Caco-2 (cell line): ENCODE results near the gene ASTN2. TPM values are rescaled to one million over a fixed set of nuclear protein-coding genes. Genes with fewer than 3 reads are reported as not detected.

Experiments
- BruUV-seq: library from RNA; stranded (reverse); fragments of 400-500 nt; replicated peaks from 2 replicates; lab custom pipeline; 2021; lab: Mats Ljungman, UMichigan
- CTCF ChIA-PET: fragments of 300-600 bp; sonication (Branson Sonifier 250); formaldehyde crosslinking; loops from one replicate; lab custom pipeline; 2022; ENCODE audit warnings: antibody characterized with exemption; lab: Charles Lee
- POLR2A ChIA-PET: fragments of 300-600 bp; sonication (Branson Sonifier 250); formaldehyde crosslinking; loops from one replicate; lab custom pipeline; 2022; ENCODE audit warnings: antibody characterized with exemption; lab: Charles Lee
- DNase-seq, 2 experiments: peaks; one replicate each; pipeline versions ENCODE4 v3.0.0 to v3.0.0-alpha.2; 2020 to 2022
- H3K27me3 ChIP-seq: replicated peaks from 2 replicates; pipeline ENCODE4 v1.6.0; 2011; ENCODE audit warnings: low read length; ENCODE audit not compliant: control insufficient read depth, insufficient read depth
- H3K36me3 ChIP-seq: 2 replicates; pipeline ENCODE4 v1.5.1; 2011; ENCODE audit warnings: low read length; ENCODE audit not compliant: control insufficient read depth, insufficient read depth
- H3K4me1 ChIP-seq: fragments of 250-450 bp; sonication (Bioruptor Pico); 2 replicates; pipeline ENCODE4 v1.5.1; 2020; ENCODE audit warnings: mild to moderate bottlenecking
- H3K4me3 ChIP-seq: 2 replicates; pipeline ENCODE4 v1.5.1; 2011; ENCODE audit warnings: low read depth, mild to moderate bottlenecking, control low read depth, low read length
- H3K9me3 ChIP-seq: fragments of 250-450 bp; sonication (Bioruptor Pico); 2 replicates; pipeline ENCODE4 v1.5.1; 2020; ENCODE audit warnings: mild to moderate bottlenecking, moderate library complexity
- H3K27ac Mint-ChIP-seq: one replicate; pipeline ENCODE4 v1.8.0; 2022; ENCODE audit warnings: mixed read lengths; ENCODE audit not compliant: unreplicated experiment
- H3K27me3 Mint-ChIP-seq: one replicate; pipeline ENCODE4 v1.8.0; 2022; ENCODE audit warnings: mixed read lengths; ENCODE audit not compliant: insufficient read depth, unreplicated experiment
- H3K36me3 Mint-ChIP-seq: one replicate; pipeline ENCODE4 v1.8.0; 2022; ENCODE audit warnings: mild to moderate bottlenecking, mixed read lengths; ENCODE audit not compliant: insufficient read depth, unreplicated experiment
- H3K4me1 Mint-ChIP-seq: one replicate; pipeline ENCODE4 v1.8.0; 2022; ENCODE audit warnings: low read depth, mixed read lengths; ENCODE audit not compliant: unreplicated experiment
- H3K4me3 Mint-ChIP-seq: one replicate; pipeline ENCODE4 v1.8.0; 2022; ENCODE audit warnings: mild to moderate bottlenecking, moderate library complexity, mixed read lengths; ENCODE audit not compliant: unreplicated experiment
- H3K9me3 Mint-ChIP-seq: one replicate; pipeline ENCODE4 v1.8.0; 2022; ENCODE audit warnings: mixed read lengths; ENCODE audit not compliant: unreplicated experiment
- intact Hi-C: fragments of 100-400 bp; cut with micrococcal nuclease; formaldehyde crosslinking; loops from one replicate; pipeline ENCODE4 v1.10.0; 2022; ENCODE audit not compliant: unreplicated experiment
- total RNA-seq: library from RNA; stranded (reverse); gene quantifications from 2 replicates; pipeline ENCODE4 v1.2.3, GENCODE V29; 2022
- TF ChIP-seq, protein P1 (sequence below), 2 experiments: fragments of 200-600 bp in 1 of 2; IDR thresholded peaks; 1 replicate in 1 of 2; 2 replicates in 1 of 2; pipeline versions ENCODE4 v1.5.1 to v1.8.0; 2011 to 2022; ENCODE audit warnings: antibody characterized with exemption in 1 of 2, control low read depth in 1 of 2, inconsistent platforms in 1 of 2, low read depth in 1 of 2, low read length in 1 of 2, mild to moderate bottlenecking in 1 of 2, moderate library complexity in 1 of 2; ENCODE audit not compliant: insufficient read depth in 1 of 2, severe bottlenecking in 1 of 2, unreplicated experiment in 1 of 2

Gene ASTN2
- total RNA-seq, 1 experiment from 2014 or later = 12.7 TPM

DNA sequence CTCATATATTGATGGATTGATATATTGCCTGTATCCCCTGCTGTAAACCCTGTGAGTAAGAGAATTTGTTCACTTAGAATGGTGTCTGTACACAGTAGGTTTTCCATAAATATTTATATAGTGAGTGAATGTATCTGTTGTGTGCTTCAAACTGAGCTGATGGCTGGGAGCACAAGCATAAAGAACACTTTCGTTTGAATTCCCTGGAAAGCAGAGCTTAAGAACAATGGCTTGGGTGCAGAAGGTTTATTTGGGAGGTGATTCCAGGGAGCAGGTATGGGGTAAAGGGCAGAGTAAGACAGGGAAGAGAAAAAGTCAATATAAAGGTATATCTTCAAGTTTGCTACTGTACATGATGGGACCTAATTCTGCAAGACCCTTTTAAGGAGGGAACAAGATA lies 918.7 kb downstream of the ASTN2 start:
- H3K9me3 Mint-ChIP-seq = no peaks in the 10 kb centered on the region
- ChIA-PET POLR2A (no interaction called here), CTCF (no interaction called here)
- intact Hi-C loops = loop anchor here (10.0 kb wide), 1 partner anchor 341 kb away; the partner anchor contains the start of gene PAPPA
- no peak overlapping the region for H3K4me3 Mint-ChIP-seq
- no peaks in the 10 kb centered on the region for H3K27me3 Mint-ChIP-seq
- no peak overlapping the region for H3K4me3 ChIP-seq
- no peaks in the 10 kb centered on the region for H3K36me3 ChIP-seq
- no peaks in the 10 kb centered on the region for H3K36me3 Mint-ChIP-seq
- TF ChIP-seq, protein P1, sequence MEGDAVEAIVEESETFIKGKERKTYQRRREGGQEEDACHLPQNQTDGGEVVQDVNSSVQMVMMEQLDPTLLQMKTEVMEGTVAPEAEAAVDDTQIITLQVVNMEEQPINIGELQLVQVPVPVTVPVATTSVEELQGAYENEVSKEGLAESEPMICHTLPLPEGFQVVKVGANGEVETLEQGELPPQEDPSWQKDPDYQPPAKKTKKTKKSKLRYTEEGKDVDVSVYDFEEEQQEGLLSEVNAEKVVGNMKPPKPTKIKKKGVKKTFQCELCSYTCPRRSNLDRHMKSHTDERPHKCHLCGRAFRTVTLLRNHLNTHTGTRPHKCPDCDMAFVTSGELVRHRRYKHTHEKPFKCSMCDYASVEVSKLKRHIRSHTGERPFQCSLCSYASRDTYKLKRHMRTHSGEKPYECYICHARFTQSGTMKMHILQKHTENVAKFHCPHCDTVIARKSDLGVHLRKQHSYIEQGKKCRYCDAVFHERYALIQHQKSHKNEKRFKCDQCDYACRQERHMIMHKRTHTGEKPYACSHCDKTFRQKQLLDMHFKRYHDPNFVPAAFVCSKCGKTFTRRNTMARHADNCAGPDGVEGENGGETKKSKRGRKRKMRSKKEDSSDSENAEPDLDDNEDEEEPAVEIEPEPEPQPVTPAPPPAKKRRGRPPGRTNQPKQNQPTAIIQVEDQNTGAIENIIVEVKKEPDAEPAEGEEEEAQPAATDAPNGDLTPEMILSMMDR (IDR thresholded peaks at IDR 0.05; ENCODE audit: insufficient read depth in 1 of 2, low read depth in 1 of 2, low read length in 1 of 2, severe bottlenecking in 1 of 2, unreplicated experiment in 1 of 2) = no peak
- no peaks in the 10 kb centered on the region for H3K9me3 ChIP-seq
- DNase-seq = no peak
- no peak overlapping the region for H3K27ac Mint-ChIP-seq
- peaks cover 5% of the 10 kb centered on the region for H3K4me1 Mint-ChIP-seq
- peaks cover 10% of the 10 kb centered on the region for H3K4me1 ChIP-seq
- no TSS peak for BruUV-seq
- H3K27me3 ChIP-seq = no peaks in the 10 kb centered on the region

DNA sequence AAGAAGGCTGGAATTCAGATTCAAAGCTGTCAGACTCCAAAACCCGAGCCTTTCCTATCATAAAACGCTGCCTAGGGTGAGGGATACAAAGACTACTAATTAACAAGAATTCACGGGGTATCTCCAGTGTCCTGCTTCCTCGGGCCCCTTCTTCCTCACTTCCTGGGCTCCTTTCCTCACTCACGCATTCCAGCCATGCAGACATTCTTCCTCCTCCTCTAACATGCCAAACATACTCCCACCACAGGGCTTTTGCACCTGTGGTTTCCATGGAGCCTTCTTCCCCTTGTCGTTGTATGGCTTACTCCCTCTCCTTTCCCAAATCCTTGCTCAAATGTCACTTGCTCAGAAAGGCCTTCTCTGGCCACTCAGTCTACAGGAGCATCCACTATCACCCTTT lies 919.1 kb downstream of the ASTN2 start:
- H3K36me3 Mint-ChIP-seq = no peaks in the 10 kb centered on the region
- no peaks in the 10 kb centered on the region for H3K36me3 ChIP-seq
- CTCF ChIA-PET = interaction anchor here (0.6 kb wide), 1 partner anchor 151 kb away, joined by 3 read pairs; no protein-coding TSS in a partner anchor
- intact Hi-C loops = loop anchor here (1.0 to 10.0 kb wide), 3 partner anchors 77 to 341 kb away; partner anchors contain the start of gene PAPPA
- H3K4me1 ChIP-seq = peaks cover 8% of the 10 kb centered on the region
- H3K4me3 Mint-ChIP-seq = no peak overlapping the region
- H3K27ac Mint-ChIP-seq = no peak overlapping the region
- no peaks in the 10 kb centered on the region for H3K27me3 ChIP-seq
- peaks cover 5% of the 10 kb centered on the region for H3K4me1 Mint-ChIP-seq
- H3K9me3 Mint-ChIP-seq = no peaks in the 10 kb centered on the region
- TF ChIP-seq, protein P1 (IDR thresholded peaks at IDR 0.05; ENCODE audit: insufficient read depth in 1 of 2, low read depth in 1 of 2, low read length in 1 of 2, severe bottlenecking in 1 of 2, unreplicated experiment in 1 of 2) = no peak
- no peak for DNase-seq
- no peaks in the 10 kb centered on the region for H3K27me3 Mint-ChIP-seq
- no peaks in the 10 kb centered on the region for H3K9me3 ChIP-seq
- no peak overlapping the region for H3K4me3 ChIP-seq
- BruUV-seq = no TSS peak
- POLR2A ChIA-PET = no interaction called here

- Histone ChIP-seq H3K9me3 (no peaks in the 10 kb centered on the region), H3K4me3 (no peak overlapping the region), H3K27me3 (no peaks in the 10 kb centered on the region), H3K36me3 (no peaks in the 10 kb centered on the region), H3K4me1 (peaks cover 6% of the 10 kb centered on the region)
- Mint-ChIP-seq H3K36me3 (no peaks in the 10 kb centered on the region), H3K27ac (no peak overlapping the region), H3K27me3 (no peaks in the 10 kb centered on the region), H3K9me3 (no peaks in the 10 kb centered on the region), H3K4me3 (no peak overlapping the region), H3K4me1 (peaks cover 5% of the 10 kb centered on the region)
- BruUV-seq = no TSS peak
- ChIA-PET POLR2A (no interaction called here), CTCF (interaction anchor here (0.6 kb wide), 1 partner anchor 152 kb away, joined by 3 read pairs; no protein-coding TSS in a partner anchor)
- intact Hi-C loops = loop anchor here (1.0 to 10.0 kb wide), 3 partner anchors 77 to 340 kb away; partner anchors contain the start of gene PAPPA
- DNase-seq = peak in 1 of 2 experiments; percentile 30
- TF ChIP-seq, protein P1 (IDR thresholded peaks at IDR 0.05; ENCODE audit: insufficient read depth in 1 of 2, low read depth in 1 of 2, low read length in 1 of 2, severe bottlenecking in 1 of 2, unreplicated experiment in 1 of 2) = peak; percentile 41 to 64
Observed at GRCh38 chr9:116494815-116495634, 919.8 kb downstream of the ASTN2 start.
